Astrocyte (in vitro differentiated cells and primary cell): ENCODE data around the gene SMIM36.

Experiments used
- EZH2 ChIP-seq: IDR thresholded peaks from 2 replicates; pipeline ENCODE4 v1.6.1; 2012; ENCODE audit warnings: mild to moderate bottlenecking, low read length, inconsistent platforms; ENCODE audit not compliant: insufficient read depth
- TF ChIP-seq, protein P1 (sequence below): IDR thresholded peaks from 2 replicates; pipeline ENCODE4 v1.5.1; 2011; ENCODE audit warnings: low read depth, mild to moderate bottlenecking, inconsistent platforms, low read length, moderate library complexity; ENCODE audit not compliant: insufficient read depth

DNA sequence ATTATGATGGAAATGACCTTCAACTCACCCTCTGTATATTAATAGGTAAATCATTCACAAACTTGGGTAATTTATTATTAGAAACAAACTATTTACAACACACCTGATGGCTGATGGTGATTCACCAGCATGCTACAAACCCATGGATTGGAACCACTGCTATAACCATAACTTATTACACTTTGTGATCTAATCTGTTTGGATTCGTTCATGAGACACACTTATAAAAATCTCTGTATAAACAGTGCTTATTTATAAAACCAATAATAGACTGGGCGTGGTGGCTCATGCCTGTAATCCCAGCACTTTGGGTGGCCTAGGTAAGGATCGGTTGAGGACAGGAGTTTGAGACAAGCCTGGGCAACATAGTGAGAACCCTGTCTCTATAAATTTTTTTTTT lies 16.0 kb downstream of the SMIM36 start:
- TF ChIP-seq, protein P1, sequence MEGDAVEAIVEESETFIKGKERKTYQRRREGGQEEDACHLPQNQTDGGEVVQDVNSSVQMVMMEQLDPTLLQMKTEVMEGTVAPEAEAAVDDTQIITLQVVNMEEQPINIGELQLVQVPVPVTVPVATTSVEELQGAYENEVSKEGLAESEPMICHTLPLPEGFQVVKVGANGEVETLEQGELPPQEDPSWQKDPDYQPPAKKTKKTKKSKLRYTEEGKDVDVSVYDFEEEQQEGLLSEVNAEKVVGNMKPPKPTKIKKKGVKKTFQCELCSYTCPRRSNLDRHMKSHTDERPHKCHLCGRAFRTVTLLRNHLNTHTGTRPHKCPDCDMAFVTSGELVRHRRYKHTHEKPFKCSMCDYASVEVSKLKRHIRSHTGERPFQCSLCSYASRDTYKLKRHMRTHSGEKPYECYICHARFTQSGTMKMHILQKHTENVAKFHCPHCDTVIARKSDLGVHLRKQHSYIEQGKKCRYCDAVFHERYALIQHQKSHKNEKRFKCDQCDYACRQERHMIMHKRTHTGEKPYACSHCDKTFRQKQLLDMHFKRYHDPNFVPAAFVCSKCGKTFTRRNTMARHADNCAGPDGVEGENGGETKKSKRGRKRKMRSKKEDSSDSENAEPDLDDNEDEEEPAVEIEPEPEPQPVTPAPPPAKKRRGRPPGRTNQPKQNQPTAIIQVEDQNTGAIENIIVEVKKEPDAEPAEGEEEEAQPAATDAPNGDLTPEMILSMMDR = no peak
- no peak for TF ChIP-seq EZH2
